Activated naive CD4-positive, alpha-beta T cell treated with anti-CD3 and anti-CD28 coated beads, Interleukin-2, amount 50 U/mL, for 16 hours (primary cell): ENCODE results near the gene KIF26B.

Experiments
- DNase-seq: peaks from one replicate; pipeline ENCODE4 v3.0.0-alpha.2; 2020

Gene KIF26B

GRCh38 chr1:245211035-245211749, 56.4 kb downstream of the KIF26B start:
- DNase-seq = no peak

GRCh38 chr1:245211761-245212160, 57.0 kb downstream of the KIF26B start:
- no peak for DNase-seq

DNA sequence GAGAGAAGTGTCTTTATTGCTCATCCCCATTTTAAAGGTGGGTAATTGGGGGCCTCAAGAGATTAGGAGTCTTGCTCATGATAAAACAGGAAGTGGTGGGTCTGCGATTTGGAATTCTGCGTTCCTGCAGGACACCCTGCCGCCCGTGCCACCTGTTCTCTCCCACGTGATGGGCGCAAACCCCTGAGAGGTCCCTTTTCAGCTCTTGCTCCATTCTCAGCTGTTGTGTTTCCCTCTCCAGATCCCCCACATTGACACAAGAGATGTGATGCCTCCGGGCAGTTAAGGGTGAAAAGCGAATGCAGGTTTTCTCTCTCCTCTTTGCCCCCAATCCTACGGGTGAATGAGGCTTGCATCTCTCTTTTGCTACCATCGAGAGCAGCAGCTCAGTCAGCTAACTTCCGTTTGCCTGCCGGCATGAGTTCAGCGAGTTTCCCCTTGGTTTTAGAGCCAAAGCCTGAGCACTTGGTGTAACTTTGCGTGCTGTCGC, 57.5 kb downstream of the KIF26B start:
- no peak for DNase-seq

DNA sequence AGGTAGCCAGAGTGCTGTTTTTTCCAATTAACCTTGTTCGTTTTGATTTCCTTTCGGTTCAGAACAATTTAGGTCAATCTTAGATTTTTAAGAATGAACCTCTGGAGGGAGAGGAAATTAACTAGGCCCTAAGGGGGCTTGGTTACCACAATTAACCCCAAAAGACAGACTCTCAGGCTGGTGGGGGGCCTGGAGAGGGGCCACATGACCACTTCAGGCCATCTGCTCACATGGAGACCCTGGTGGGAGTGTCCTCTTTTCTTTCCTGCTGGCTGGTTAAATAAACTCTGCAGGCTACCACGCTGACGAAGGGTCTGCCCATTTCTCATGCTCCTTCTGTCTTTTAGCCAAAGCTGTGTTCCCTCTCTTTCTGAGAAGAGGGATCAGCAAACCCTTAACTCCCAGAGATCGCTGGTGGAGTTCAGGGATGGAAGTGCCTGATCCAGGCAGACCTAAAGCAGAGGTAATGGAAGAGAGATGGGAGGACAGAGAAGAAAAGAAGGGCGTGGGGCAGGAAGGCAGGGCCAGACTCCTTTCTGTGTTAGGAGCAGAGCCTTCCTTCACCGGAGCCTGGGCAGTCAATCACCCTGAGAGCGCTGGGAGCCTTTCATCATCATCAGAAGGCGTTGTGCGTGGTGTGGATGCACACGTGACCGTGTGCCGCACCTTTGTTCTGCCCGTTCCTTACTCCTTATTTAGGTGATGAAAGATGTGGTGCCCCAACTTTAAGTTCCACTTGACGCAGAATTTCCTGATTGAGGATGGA, 58.5 kb downstream of the KIF26B start:
- no peak for DNase-seq

- DNase-seq = no peak
These were observed 60.3 kb downstream of the KIF26B start for GRCh38 chr1:245215071-245215470.

GRCh38 chr1:245216366-245217115, 61.8 kb downstream of the KIF26B start:
- no peak for DNase-seq

DNA sequence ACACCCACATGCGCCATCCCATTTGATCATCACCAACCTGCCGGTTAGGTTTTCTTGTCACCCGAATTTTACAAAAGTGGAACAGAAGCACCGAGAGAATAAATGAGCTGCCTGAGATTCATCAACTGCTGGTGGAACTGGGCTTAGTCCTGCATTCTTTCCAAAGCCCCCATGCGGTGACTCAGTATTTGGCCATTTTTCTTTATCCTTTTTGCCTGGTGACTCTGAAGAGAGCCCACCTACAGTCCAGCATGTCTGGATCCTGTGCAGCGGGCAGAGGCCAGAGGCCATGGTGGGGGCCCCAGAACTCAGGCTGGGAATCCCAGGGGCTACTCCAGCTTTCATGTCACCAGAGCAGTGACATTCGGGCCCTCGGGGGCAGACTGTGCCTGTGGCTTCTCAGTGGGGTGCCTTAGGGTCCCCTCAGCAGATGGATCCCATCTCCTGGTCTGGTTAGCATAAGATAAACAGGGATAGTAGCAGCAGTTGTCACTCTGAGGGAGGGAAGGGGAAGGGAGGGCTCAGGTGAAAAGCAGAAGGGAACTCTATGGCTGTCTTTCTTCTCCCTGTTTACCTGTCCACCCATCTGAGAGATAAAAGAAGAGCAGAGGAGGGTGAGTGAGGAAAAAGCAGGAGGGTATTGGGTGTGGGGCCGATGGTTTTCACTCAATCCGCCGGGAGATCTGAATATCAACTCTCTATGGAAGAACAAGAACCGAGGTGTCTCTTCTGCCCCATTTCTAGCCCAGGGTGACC, 63.2 kb downstream of the KIF26B start:
- no peak for DNase-seq

DNA sequence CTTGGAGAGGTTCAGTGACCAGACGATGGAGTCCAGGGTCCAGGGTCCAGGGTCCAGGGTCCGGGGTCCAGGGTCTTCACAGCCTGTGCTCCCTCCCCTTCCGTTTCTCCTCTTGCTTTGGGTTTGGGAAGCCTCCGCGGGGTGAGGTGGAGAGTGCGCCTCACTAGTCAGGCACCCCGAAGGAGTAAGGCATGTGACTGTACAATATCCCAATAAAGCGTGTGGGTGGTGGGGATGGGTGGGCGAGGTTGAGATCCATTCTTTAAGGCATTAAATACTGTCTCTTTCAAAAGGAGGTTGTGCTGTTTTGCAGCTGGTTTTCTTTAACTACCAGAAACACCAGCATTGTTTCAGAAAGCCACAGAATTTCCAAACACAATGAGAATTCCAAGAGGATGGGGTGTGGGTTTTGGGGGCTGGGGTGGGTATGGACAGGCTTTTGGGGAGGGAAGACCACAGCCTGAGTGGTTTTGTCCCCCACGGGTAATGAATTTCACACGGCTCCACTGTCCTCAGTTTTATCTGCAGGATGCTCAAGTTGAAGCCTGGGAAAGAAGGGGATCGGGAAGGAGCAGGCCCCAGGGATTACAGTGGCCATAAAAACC, 65.7 kb downstream of the KIF26B start:
- no peak for DNase-seq

DNA sequence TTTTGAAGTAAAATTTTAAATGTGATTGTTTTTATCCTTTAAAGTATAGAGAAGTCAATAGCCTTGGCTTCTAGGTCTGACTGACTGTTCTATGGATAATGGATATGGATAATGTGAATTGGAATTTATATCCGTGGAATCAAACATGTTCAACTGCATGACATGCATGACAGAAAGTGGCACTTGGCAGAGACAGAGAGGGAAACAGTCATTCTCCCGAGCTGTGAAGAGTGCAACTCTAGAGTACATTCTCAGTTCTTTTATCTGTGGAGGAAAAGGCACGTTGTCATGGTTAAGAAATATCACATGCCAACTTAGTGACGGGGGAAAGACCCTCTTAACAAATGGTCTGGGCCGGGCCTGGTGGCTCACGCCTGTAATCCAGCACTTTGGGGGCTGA, 67.0 kb downstream of the KIF26B start:
- no peak for DNase-seq

GRCh38 chr1:245222931-245223595, 68.3 kb downstream of the KIF26B start:
- DNase-seq = no peak

DNA sequence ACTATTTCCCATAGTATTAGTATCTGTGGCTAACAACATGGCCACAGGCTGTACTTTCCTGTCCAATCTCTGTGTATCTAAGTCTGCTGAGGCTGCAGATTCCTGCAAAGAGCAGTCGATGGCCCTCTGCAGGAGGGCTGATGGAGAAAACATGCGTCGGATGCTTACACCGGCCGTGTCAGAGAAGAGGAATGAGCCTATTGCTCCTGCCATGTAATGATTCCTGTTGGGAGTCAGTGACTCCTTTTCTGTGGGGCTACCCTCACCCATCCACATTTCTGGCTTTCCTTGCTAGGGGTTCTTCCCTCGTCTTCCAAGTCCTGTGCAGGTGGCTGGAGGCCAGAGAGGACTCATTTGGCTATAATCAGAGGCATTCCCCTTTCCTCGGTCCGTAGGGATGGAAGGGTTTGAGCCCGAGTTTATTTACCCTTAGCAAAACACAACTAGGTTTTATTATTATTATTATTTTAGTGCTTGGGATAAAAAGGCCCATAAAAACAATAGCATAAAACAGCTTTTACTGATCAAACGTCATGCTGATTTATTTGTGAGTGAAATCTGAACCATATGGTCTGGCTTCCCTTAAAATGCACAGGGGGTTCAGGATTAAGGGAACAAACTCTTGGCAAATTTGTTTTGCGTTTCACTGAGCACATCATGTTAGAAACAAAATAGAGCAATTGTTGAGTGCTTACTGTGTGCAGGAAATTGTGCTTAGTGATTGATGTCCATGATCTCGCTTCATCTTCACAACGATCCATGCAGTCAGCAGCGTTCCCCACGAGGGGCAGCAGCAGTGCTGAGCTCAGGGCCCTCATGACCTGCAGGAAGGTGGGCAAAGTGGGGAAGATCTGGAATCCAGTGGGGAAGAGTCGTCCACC, 70.8 kb downstream of the KIF26B start:
- no peak for DNase-seq

DNA sequence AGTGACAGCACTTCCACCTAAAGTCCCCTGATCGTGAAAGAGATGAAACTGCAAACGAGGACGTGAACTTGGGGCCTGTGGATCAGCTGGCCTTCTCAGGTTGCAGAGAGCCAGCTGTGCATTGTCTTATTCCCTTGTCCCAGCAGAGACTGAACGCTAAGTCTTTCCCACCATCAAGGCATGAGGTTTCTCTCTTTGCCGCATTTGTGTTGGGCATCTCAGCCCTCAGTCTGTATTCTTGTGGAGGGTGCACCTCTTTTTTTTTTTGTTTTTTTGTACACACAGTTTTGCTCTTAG, 71.4 kb downstream of the KIF26B start:
- DNase-seq = no peak

GRCh38 chr1:245229051-245229450, 74.3 kb downstream of the KIF26B start:
- DNase-seq = no peak

DNA sequence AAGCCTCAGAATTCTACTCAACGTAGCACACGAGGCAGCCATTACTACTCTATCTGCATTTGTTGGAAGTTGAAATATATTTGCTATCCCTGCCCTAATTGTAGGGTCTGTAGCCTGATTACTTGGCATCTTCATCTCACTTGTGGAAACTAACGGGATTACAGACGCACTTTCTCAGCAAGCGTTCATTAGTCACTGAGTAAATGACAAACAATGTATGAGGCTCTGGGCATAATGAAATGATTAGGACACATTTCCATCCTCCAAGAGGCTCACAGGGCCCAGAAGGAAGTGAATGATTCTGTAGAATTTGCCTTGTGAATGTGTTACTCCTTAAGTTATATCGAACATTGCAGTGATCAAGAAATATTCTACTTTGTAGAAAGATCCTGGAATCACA, 78.1 kb downstream of the KIF26B start:
- no peak for DNase-seq

DNA sequence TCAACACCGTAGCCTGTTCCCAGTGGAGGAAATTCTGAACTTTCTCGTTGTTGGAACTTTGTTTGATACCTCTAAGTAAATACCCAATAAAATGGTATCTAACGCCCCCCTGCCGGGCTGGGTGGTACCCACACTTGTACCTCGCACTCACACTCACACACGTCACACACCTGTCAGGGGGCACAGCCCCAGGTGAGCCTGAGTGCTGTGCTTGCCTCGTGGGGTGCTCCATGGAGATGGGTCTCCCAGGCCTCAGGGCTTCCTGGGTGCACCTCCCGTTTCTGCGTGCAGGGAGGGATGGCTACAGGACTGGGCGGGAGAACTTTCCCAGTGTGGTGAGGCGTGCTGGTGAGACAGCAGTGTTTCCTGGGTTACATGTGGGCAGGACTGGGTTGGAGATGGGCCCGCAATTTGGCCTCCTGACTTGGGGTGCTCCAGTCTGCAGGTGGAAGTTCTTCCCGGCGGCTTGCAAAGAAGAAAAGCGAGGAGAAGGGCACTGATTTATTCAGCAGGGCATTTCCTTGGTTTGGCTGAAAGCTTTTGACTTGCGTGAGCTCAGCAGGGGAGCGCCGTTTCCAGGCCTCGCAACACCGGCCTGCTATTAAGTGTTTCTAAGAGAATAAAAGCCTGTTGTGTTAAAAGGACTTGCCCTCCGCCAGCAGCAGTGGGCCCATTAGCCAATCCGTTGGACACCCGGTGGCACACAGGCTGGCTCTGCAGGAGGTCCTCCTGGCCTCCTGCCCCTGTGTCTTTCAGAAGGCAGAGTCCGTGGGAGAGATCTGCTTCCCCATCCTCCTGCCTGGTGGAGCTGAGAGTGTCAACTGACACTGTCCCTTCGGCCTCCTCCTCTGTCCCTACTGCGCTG, 79.7 kb downstream of the KIF26B start:
- DNase-seq = no peak

- DNase-seq = no peak
These were observed 80.4 kb downstream of the KIF26B start for GRCh38 chr1:245235156-245235555.

- no peak for DNase-seq
These were observed 85.9 kb downstream of the KIF26B start for GRCh38 chr1:245240648-245241165.

GRCh38 chr1:245241526-245242130, 86.8 kb downstream of the KIF26B start:
- no peak for DNase-seq

- DNase-seq = no peak
These were observed 88.2 kb downstream of the KIF26B start for GRCh38 chr1:245242989-245243388.
